HG02973 (cell line): Measurements from ENCODE around the gene PRKAR1B.

Experiments used
- ATAC-seq: cut with Tn5 transposase; IDR thresholded peaks from one replicate; pipeline ENCODE4 v1.9.1; 2021; ENCODE audit warnings: moderate library complexity; ENCODE audit not compliant: unreplicated experiment

Gene PRKAR1B

GRCh38 chr7:514651-515598 is 212.2 kb downstream of the PRKAR1B start:
- no peak for ATAC-seq

- no peak for ATAC-seq
These were observed 212.8 kb downstream of the PRKAR1B start for GRCh38 chr7:514242-514641.

- ATAC-seq = no peak
These were observed 213.4 kb downstream of the PRKAR1B start for GRCh38 chr7:513521-514166.

GRCh38 chr7:512541-513311 is 214.4 kb downstream of the PRKAR1B start:
- no peak for ATAC-seq

- no peak for ATAC-seq
These were observed 215.0 kb downstream of the PRKAR1B start for GRCh38 chr7:512146-512510.

- ATAC-seq = no peak
These were observed 215.5 kb downstream of the PRKAR1B start for GRCh38 chr7:511476-512145.

- ATAC-seq = no peak
These were observed 216.2 kb downstream of the PRKAR1B start for GRCh38 chr7:510782-511281.

GRCh38 chr7:510131-510481 is 217.0 kb downstream of the PRKAR1B start:
- no peak for ATAC-seq

- ATAC-seq = no peak
These were observed 217.5 kb downstream of the PRKAR1B start for GRCh38 chr7:509426-510130.

- ATAC-seq = no peak
These were observed 218.5 kb downstream of the PRKAR1B start for GRCh38 chr7:508461-509170.

- ATAC-seq = no peak
These were observed 219.3 kb downstream of the PRKAR1B start for GRCh38 chr7:507623-508300.

GRCh38 chr7:506921-507622 is 220.0 kb downstream of the PRKAR1B start:
- ATAC-seq = no peak

GRCh38 chr7:506391-506831 is 220.7 kb downstream of the PRKAR1B start:
- ATAC-seq = no peak

- ATAC-seq = no peak
These were observed 221.9 kb downstream of the PRKAR1B start for GRCh38 chr7:505171-505570.

- ATAC-seq = no peak
These were observed 222.6 kb downstream of the PRKAR1B start for GRCh38 chr7:504221-505111.

- no peak for ATAC-seq
These were observed 223.4 kb downstream of the PRKAR1B start for GRCh38 chr7:503575-504111.

GRCh38 chr7:502296-502695 is 224.8 kb downstream of the PRKAR1B start:
- ATAC-seq = no peak
